Measurements from ENCODE around the gene ENTPD8.

DNA sequence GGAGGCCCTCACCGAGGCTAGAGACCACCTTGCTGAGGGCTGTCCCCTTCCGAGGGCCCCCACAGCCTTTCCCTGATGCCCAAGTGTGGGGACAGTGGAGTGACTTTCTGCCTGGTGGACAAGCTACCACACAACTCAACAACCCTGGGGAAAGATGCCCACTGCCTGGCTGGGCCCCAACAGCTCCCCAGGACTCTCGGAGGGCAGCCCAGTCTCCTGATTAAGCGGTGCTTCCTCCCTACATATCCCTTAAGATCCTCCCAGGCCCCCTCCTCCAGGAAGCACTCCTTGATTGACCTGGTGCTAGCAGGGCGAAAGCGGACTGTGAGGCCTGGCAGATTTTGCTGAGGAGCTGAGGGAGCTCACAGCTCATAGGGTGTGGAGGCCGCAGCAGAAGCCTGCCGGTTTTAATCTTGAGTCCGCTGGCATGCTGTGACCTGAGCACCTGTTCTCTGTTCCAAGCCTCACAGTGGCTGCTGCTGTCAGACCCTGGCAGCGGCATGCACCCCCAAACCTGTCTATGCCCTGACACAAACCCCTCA is 15.8 kb upstream of the ENTPD8 start:
- no peak for TF ChIP-seq EP300 (IDR thresholded peaks at IDR 0.05)
- no peak for TF ChIP-seq POLR2A (IDR thresholded peaks at IDR 0.05)

All from sigmoid colon (tissue), 4 donors.